Endothelial cell (in vitro differentiated cells): ENCODE data around the gene TAP2. TPM values are rescaled to one million over a fixed set of nuclear protein-coding genes. Genes with fewer than 3 reads are reported as not detected.

ENCODE experiments used
- DNase-seq: peaks from one replicate; pipeline ENCODE4 v3.0.0; 2021; ENCODE audit warnings: low spot score
- H3K27ac Mint-ChIP-seq: one replicate; pipeline ENCODE4 v1.8.0; 2021; ENCODE audit warnings: mixed read lengths, inconsistent platforms; ENCODE audit not compliant: unreplicated experiment
- H3K27me3 Mint-ChIP-seq: one replicate; pipeline ENCODE4 v1.8.0; 2021; ENCODE audit warnings: mild to moderate bottlenecking, moderate library complexity, mixed read lengths, inconsistent platforms; ENCODE audit not compliant: unreplicated experiment
- H3K36me3 Mint-ChIP-seq: one replicate; pipeline ENCODE4 v1.8.0; 2021; ENCODE audit warnings: mild to moderate bottlenecking, low read depth, mixed read lengths, inconsistent platforms; ENCODE audit not compliant: unreplicated experiment
- H3K4me1 Mint-ChIP-seq: one replicate; pipeline ENCODE4 v1.8.0; 2021; ENCODE audit warnings: mild to moderate bottlenecking, mixed read lengths, inconsistent platforms; ENCODE audit not compliant: unreplicated experiment
- H3K4me3 Mint-ChIP-seq: one replicate; pipeline ENCODE4 v1.8.0; 2021; ENCODE audit warnings: mild to moderate bottlenecking, mixed read lengths, inconsistent platforms; ENCODE audit not compliant: unreplicated experiment
- H3K9me3 Mint-ChIP-seq: one replicate; pipeline ENCODE4 v1.8.0; 2021; ENCODE audit warnings: mixed read lengths, inconsistent platforms; ENCODE audit not compliant: unreplicated experiment
- CTCF ChIP-seq: fragments of 200-600 bp; sonication (generic); IDR thresholded peaks from one replicate; pipeline ENCODE4 v1.5.0; 2021; ENCODE audit warnings: antibody characterized with exemption; ENCODE audit not compliant: unreplicated experiment
- long read RNA-seq: library from polyadenylated mRNA; unstranded; transcript quantifications from one replicate; pipeline ENCODE4 v2.0.0, GENCODE V29; 2020; ENCODE audit not compliant: unreplicated experiment
- total RNA-seq: library from RNA; stranded (reverse); fragmentation: NEBNext Ultra II Directional; extraction: Animal tissue kit (Norgen Biotek cat#: 25700); gene quantifications from one replicate; pipeline ENCODE4 v1.2.1, GENCODE V29; 2021; ENCODE audit not compliant: unreplicated experiment

Gene TAP2
- total RNA-seq = 9.2 TPM
- long read RNA-seq = 0 reads

- DNase-seq = peak; percentile 98
- H3K27ac Mint-ChIP-seq = no peak within 1 kb of the TSS
- H3K36me3 Mint-ChIP-seq = no peaks in the 10 kb centered on the region
- H3K4me1 Mint-ChIP-seq = peaks cover 8% of the 10 kb centered on the region
- peak; percentile 72 for TF ChIP-seq CTCF
- H3K27me3 Mint-ChIP-seq = peaks cover 12% of the 10 kb centered on the region
- peak within 1 kb of the TSS; percentile 87 for H3K4me3 Mint-ChIP-seq
- H3K9me3 Mint-ChIP-seq = no peaks in the 10 kb centered on the region
Measured at GRCh38 chr6:32838114-32838958, at the start of gene TAP2. TSS of gene TAP2 (minus strand) at chr6:32838739. CDS start at chr6:32838233, 506 bp downstream.

- Mint-ChIP-seq H3K27me3 (peaks cover 5% of the 10 kb centered on the region), H3K4me1 (peaks cover 13% of the 10 kb centered on the region), H3K36me3 (no peaks in the 10 kb centered on the region), H3K27ac (no peak overlapping the region), H3K4me3 (no peak overlapping the region), H3K9me3 (no peaks in the 10 kb centered on the region)
- DNase-seq = no peak
- TF ChIP-seq CTCF = no peak
Measured at GRCh38 chr6:32887616-32888015, 49.1 kb upstream of the TAP2 start.

- TF ChIP-seq CTCF = no peak
- Mint-ChIP-seq H3K36me3 (no peaks in the 10 kb centered on the region), H3K4me1 (peaks cover 13% of the 10 kb centered on the region), H3K27ac (no peak overlapping the region), H3K9me3 (no peaks in the 10 kb centered on the region), H3K27me3 (peaks cover 7% of the 10 kb centered on the region), H3K4me3 (no peak overlapping the region)
- no peak for DNase-seq
Measured at GRCh38 chr6:32886681-32887383, 48.3 kb upstream of the TAP2 start.

GRCh38 chr6:32885698-32886286 is 47.3 kb upstream of the TAP2 start:
- Mint-ChIP-seq H3K27ac (no peak overlapping the region), H3K4me3 (no peak overlapping the region), H3K4me1 (peaks cover 11% of the 10 kb centered on the region), H3K9me3 (no peaks in the 10 kb centered on the region), H3K27me3 (peaks cover 7% of the 10 kb centered on the region), H3K36me3 (no peaks in the 10 kb centered on the region)
- peak; percentile 58 for TF ChIP-seq CTCF
- no peak for DNase-seq
